ENCODE data around the gene KYNU. TPM values are rescaled to one million over a fixed set of nuclear protein-coding genes. Genes with fewer than 3 reads are reported as not detected.
"Not testable (repeated sequence)": the region's sequence is repeated elsewhere in the genome, so short reads cannot be mapped to it uniquely, and the experiment has no call there.

KYNU gene
- total RNA-seq, 4 donors from 2014 or later = 0.27 to 5.7 (median 3.6) TPM

DNA sequence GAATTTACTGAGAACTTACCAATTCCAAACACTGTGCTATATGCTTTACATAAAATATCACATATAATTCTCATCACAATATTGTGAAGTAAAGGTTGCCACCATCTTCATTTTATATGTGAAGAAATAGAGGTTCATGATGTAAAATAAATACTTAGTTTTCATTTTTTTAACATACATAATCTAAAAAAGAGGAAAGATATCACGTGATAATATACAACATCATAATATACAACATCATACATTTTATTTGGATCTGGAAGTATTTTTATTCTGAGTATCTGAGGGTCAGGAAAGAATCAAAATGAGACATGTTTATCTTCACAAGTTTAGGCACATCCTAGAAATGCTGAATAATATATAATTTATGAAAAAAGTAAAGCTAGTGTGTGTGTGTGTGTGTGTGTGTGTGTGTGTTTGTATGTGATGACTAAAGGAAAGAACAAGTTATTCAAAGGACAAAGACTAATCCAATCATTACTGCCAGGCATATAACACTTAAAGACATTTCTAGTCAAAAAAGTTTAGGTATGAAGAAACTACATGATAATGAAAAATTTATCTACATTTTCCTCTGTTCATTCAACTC is 186.2 kb downstream of the KYNU start:
- no peak overlapping the region for H3K4me3 ChIP-seq
- H3K9me3 ChIP-seq = no peaks in the 10 kb centered on the region
- 59 to 82% methylated on average over 1 of the region's 1 CpG for WGBS, 2 donors (ENCODE audit: low coverage in 1 of 2)
- no peak overlapping the region for H3K27ac ChIP-seq
- no peaks in the 10 kb centered on the region for H3K36me3 ChIP-seq
- TF ChIP-seq, protein P1, sequence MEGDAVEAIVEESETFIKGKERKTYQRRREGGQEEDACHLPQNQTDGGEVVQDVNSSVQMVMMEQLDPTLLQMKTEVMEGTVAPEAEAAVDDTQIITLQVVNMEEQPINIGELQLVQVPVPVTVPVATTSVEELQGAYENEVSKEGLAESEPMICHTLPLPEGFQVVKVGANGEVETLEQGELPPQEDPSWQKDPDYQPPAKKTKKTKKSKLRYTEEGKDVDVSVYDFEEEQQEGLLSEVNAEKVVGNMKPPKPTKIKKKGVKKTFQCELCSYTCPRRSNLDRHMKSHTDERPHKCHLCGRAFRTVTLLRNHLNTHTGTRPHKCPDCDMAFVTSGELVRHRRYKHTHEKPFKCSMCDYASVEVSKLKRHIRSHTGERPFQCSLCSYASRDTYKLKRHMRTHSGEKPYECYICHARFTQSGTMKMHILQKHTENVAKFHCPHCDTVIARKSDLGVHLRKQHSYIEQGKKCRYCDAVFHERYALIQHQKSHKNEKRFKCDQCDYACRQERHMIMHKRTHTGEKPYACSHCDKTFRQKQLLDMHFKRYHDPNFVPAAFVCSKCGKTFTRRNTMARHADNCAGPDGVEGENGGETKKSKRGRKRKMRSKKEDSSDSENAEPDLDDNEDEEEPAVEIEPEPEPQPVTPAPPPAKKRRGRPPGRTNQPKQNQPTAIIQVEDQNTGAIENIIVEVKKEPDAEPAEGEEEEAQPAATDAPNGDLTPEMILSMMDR (IDR thresholded peaks at IDR 0.05) = no peak
- TF ChIP-seq POLR2AphosphoS5 (IDR thresholded peaks at IDR 0.05) (no peak), POLR2A (IDR thresholded peaks at IDR 0.05) (no peak), EP300 (IDR thresholded peaks at IDR 0.05) (no peak)
- no peaks in the 10 kb centered on the region for H3K4me1 ChIP-seq
- no peak for ATAC-seq
- H3K27me3 ChIP-seq = no peaks in the 10 kb centered on the region

DNA sequence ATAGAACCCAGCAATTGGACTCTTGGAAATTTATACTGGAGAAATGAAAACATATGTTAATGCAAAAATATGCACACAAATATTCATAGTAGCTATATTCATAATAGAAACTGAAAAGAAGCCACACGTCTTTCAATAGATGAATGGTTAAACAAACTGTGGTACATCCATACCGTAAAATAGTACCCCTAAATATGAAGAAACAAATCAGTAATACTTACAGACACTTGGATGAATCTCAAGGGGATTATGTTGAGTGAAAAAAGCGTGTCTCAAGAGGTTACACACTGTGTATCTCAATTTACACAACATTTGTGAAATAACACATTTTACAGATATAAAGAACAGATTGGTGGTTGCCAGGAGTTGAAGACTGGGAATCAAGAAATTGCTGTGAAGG is 190.6 kb downstream of the KYNU start:
- no peaks in the 10 kb centered on the region for H3K36me3 ChIP-seq
- WGBS, 2 donors (ENCODE audit: low coverage in 1 of 2) = 66 to 85% methylated on average over 3 of the region's 3 CpGs
- no peaks in the 10 kb centered on the region for H3K27me3 ChIP-seq
- H3K4me3 ChIP-seq = no peak overlapping the region
- no peaks in the 10 kb centered on the region for H3K9me3 ChIP-seq
- H3K4me1 ChIP-seq = no peaks in the 10 kb centered on the region
- no peak for ATAC-seq
- no peak overlapping the region for H3K27ac ChIP-seq
- TF ChIP-seq, protein P1 (IDR thresholded peaks at IDR 0.05) = no peak
- TF ChIP-seq POLR2AphosphoS5 (IDR thresholded peaks at IDR 0.05) (no peak), EP300 (IDR thresholded peaks at IDR 0.05) (no peak), POLR2A (IDR thresholded peaks at IDR 0.05) (no peak)

DNA sequence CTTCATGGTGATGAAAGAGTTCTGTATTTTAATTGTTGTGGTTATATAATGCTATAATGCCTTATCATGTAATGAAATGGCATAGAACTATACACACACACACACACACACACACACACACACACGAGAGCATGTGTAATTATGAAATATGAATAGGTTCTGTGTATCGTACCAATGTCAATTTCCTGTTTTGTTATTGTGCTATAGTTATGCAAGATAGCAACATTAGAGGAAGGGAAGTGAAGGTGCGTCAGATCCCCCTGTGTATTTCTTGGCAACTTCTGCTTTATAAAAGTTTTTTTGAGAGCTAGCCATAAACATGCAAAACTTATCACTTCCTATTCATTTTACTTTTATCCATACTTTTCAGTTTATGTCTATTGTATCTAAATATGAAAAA is 191.0 kb downstream of the KYNU start:
- WGBS, 2 donors (ENCODE audit: low coverage in 1 of 2) = 41 to 57% methylated on average over 3 of the region's 3 CpGs
- Histone ChIP-seq H3K4me3 (no peak overlapping the region), H3K4me1 (no peaks in the 10 kb centered on the region), H3K36me3 (no peaks in the 10 kb centered on the region), H3K27me3 (no peaks in the 10 kb centered on the region), H3K27ac (no peak overlapping the region), H3K9me3 (no peaks in the 10 kb centered on the region)
- TF ChIP-seq POLR2AphosphoS5 (IDR thresholded peaks at IDR 0.05) (no peak), POLR2A (IDR thresholded peaks at IDR 0.05) (no peak), EP300 (IDR thresholded peaks at IDR 0.05) (no peak)
- TF ChIP-seq, protein P1 (IDR thresholded peaks at IDR 0.05) = no peak
- no peak for ATAC-seq

DNA sequence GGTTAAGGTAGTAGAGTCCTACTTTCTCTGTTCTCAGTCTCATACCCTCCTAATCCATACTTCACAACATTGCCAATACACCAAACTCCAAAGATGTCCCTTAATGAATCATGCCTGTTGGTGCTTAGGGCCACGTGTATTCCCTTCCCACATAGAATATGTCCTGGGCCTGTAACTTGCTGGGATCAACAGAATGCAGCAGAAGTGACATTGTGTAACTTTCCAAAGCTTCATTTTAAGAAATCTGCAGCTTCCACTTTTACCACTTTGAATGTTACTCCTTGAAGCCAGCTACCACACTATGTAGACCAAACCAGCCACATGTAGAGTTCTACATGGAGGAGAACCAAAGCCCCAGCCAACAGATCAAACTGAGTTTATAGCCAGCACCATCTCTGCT is 193.2 kb downstream of the KYNU start:
- H3K4me3 ChIP-seq = no peak overlapping the region
- TF ChIP-seq POLR2AphosphoS5 (IDR thresholded peaks at IDR 0.05) (no peak), EP300 (IDR thresholded peaks at IDR 0.05) (no peak), POLR2A (IDR thresholded peaks at IDR 0.05) (no peak)
- TF ChIP-seq, protein P1 (IDR thresholded peaks at IDR 0.05) = no peak
- WGBS, 2 donors (ENCODE audit: low coverage in 1 of 2) = 70 to 80% methylated on average over 1 of the region's 1 CpG
- H3K4me1 ChIP-seq = no peaks in the 10 kb centered on the region
- no peaks in the 10 kb centered on the region for H3K36me3 ChIP-seq
- no peak overlapping the region for H3K27ac ChIP-seq
- no peaks in the 10 kb centered on the region for H3K27me3 ChIP-seq
- peaks cover 0 to 8% (median 0%) of the 10 kb centered on the region in 3 donors for H3K9me3 ChIP-seq
- ATAC-seq = no peak

DNA sequence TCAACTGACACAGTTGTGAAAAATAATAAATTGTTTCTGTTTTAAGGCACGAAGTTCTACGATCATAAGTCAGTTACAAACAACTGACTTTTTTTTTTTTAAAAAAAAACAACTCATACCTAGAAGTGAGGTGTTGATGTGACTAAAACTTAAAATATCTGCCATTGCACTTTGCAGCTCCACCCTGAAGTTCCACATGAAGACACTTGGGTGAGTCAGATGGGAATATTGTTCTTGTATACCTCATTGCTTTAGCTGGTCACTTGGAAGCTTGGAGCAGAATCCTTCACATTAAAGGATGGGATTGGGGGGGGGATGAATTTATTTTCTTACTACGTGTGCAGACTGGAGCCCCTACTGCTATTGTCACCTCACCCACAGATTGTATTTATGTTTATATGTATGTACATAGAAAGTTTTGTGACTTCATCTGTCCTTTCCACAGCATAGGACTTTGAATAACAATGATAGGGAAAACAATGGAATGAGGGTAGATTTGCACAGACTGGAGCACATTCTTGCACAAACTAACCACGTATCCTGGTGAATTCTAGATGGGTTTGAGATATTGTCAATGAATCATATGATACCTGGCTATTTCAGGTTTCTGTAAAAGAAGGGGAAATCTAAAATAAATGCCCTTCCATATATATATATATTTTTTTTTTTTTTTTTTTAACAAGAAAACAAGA is 193.9 kb downstream of the KYNU start:
- no peak overlapping the region for H3K4me3 ChIP-seq
- no peak for ATAC-seq
- no peaks in the 10 kb centered on the region for H3K27me3 ChIP-seq
- H3K4me1 ChIP-seq = no peaks in the 10 kb centered on the region
- no peaks in the 10 kb centered on the region for H3K36me3 ChIP-seq
- H3K9me3 ChIP-seq = peaks cover 0 to 8% (median 0%) of the 10 kb centered on the region in 3 donors
- H3K27ac ChIP-seq = no peak overlapping the region
- WGBS, 2 donors (ENCODE audit: low coverage in 1 of 2) = 74 to 81% methylated on average over 4 of the region's 4 CpGs
- TF ChIP-seq EP300 (IDR thresholded peaks at IDR 0.05) (no peak), POLR2A (IDR thresholded peaks at IDR 0.05) (no peak), POLR2AphosphoS5 (IDR thresholded peaks at IDR 0.05) (no peak)
- TF ChIP-seq, protein P1 (IDR thresholded peaks at IDR 0.05) = no peak

DNA sequence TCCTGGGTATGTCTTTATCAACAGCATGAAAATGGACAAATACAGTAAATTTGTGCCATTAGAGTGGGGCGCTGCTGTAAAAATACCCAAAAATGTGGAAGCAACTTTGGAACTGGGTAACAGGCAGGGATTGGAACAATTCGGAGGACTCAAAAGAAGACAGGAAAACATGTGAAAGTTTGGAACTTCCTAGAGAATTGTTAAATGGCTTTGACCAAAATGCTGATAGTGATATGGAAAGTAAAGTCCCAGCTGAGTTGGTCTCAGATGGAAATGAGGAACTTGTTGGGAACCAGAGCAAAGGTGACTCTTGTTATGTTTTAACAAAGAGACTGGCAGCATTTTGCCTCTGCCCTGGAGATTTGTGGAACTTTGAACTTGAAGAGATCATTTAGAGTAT is 197.4 kb downstream of the KYNU start:
- H3K9me3 ChIP-seq, H3K4me3 ChIP-seq, H3K27me3 ChIP-seq, ATAC-seq, H3K4me1 ChIP-seq, H3K27ac ChIP-seq, H3K36me3 ChIP-seq: not testable (repeated sequence)
- WGBS, 2 donors (ENCODE audit: low coverage in 1 of 2) = 60 to 86% methylated on average over 1 to 2 of the region's 2 CpGs
